MM.1S (cell line): ENCODE data around the gene WNT5A.

Source experiments
- DNase-seq: peaks from one replicate; pipeline ENCODE4 v3.0.0-alpha.2; 2015
- H2AFZ ChIP-seq: fragments of 300-600 bp; sonication (generic); 2 replicates; pipeline ENCODE4 v1.6.0; 2016; ENCODE audit warnings: antibody characterized with exemption, low read length
- H3F3A ChIP-seq: fragments of 300-600 bp; sonication (generic); 2 replicates; pipeline ENCODE4 v1.6.1; 2016; ENCODE audit warnings: mild to moderate bottlenecking, antibody characterized with exemption, low read length, moderate library complexity, mixed read lengths; ENCODE audit not compliant: insufficient read depth
- H3K27ac ChIP-seq: fragments of 300-600 bp; sonication (generic); 2 replicates; pipeline ENCODE4 v1.5.1; 2016; ENCODE audit warnings: mild to moderate bottlenecking, low read length
- H3K27me3 ChIP-seq: fragments of 300-600 bp; sonication (generic); replicated peaks from 2 replicates; pipeline ENCODE4 v1.6.0; 2016; ENCODE audit warnings: low read length; ENCODE audit not compliant: insufficient read depth
- H3K36me3 ChIP-seq: fragments of 300-600 bp; sonication (generic); replicated peaks from 2 replicates; pipeline ENCODE4 v1.6.1; 2016; ENCODE audit warnings: mild to moderate bottlenecking, low read length, mixed read lengths; ENCODE audit not compliant: insufficient read depth
- H3K4me1 ChIP-seq: fragments of 300-600 bp; sonication (generic); 2 replicates; pipeline ENCODE4 v1.6.1; 2016; ENCODE audit warnings: low read length, mixed read lengths
- H3K4me2 ChIP-seq: fragments of 300-600 bp; sonication (generic); 2 replicates; pipeline ENCODE4 v1.6.0; 2016; ENCODE audit warnings: low read depth, low read length
- H3K4me3 ChIP-seq: fragments of 300-600 bp; sonication (generic); 2 replicates; pipeline ENCODE4 v1.5.1; 2016; ENCODE audit warnings: low read length, mixed read lengths
- H3K79me2 ChIP-seq: fragments of 300-600 bp; sonication (generic); 2 replicates; pipeline ENCODE4 v1.6.1; 2016; ENCODE audit warnings: mixed run types, low read length, mixed read lengths
- H3K9ac ChIP-seq: fragments of 300-600 bp; sonication (generic); 2 replicates; pipeline ENCODE4 v1.6.1; 2016; ENCODE audit warnings: low read length, mixed read lengths
- H3K9me2 ChIP-seq: fragments of 300-600 bp; sonication (generic); replicated peaks from 2 replicates; pipeline ENCODE4 v1.6.1; 2016; ENCODE audit warnings: mild to moderate bottlenecking, low read length, mixed read lengths; ENCODE audit not compliant: insufficient read depth
- H3K9me3 ChIP-seq: fragments of 300-600 bp; sonication (generic); replicated peaks from 2 replicates; pipeline ENCODE4 v1.6.1; 2016; ENCODE audit warnings: mild to moderate bottlenecking, low read length, mixed read lengths; ENCODE audit not compliant: insufficient read depth
- H4K20me1 ChIP-seq: fragments of 300-600 bp; sonication (generic); 2 replicates; pipeline ENCODE4 v1.6.1; 2016; ENCODE audit warnings: mild to moderate bottlenecking, low read length, moderate library complexity, mixed read lengths; ENCODE audit not compliant: insufficient read depth
- EZH2 ChIP-seq: fragments of 300-600 bp; sonication (generic); optimal IDR thresholded peaks from 2 replicates; pipeline ENCODE3; 2017; ENCODE audit warnings: low read depth, mild to moderate bottlenecking, antibody characterized with exemption, low read length, mixed read lengths
- EZH2phosphoT487 ChIP-seq: fragments of 300-600 bp; sonication (generic); IDR thresholded peaks from 2 replicates; pipeline ENCODE4 v1.6.1; 2018; ENCODE audit warnings: antibody characterized with exemption, low read length
- TF ChIP-seq, protein P1 (sequence below): fragments of 300-600 bp; sonication (generic); IDR thresholded peaks from 2 replicates; pipeline ENCODE4 v1.5.1; 2016; ENCODE audit warnings: antibody characterized with exemption, low read length, mixed read lengths

Gene WNT5A

DNA sequence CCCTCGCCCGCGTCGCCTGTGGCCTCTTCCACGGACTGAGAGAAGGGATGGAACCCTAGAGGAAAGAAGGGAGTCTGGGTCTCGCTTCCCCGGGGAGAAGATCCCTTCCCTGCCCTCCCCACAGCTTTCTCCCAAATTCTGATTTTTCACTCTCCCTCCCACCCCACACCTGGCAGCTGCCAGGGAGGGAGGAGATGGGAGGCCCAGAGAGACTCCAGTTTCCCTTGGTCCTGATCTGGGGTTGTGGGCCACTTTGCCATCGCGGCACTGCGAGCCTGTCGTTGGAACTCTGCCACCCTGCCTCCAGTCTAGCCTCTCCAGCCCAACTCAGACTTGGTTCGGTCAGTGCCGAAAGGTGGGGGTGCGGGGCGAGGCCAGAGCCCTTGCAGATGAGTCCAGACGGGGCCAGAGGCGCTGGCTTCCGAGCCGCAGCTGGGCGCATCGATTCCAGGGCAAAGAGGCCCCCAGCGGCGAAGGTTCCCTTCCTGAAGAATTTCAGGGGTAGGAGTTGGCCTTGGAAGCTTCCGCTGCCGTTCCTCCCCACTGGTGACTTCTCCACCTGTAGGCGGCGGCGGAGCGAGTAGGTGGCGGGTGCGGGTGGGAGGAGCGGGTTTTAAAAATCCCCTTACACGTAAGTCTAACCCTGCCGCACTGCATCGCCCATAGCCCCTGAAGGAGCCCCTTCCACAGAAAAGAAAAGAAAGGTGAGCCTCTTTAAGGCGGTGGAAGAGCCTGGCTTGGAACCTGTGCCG, 5.2 kb downstream of the WNT5A start:
- Histone ChIP-seq H2AFZ (no peak overlapping the region), H3K79me2 (no peaks in the 10 kb centered on the region), H3K27ac (no peak overlapping the region), H3K27me3 (no peaks in the 10 kb centered on the region), H3K4me2 (no peak overlapping the region), H3K4me1 (no peaks in the 10 kb centered on the region), H3F3A (no peaks in the 10 kb centered on the region; the same call in 1 of the 2 replicates), H3K9me2 (no peaks in the 10 kb centered on the region), H3K4me3 (no peak overlapping the region), H3K9ac (no peak overlapping the region), H3K36me3 (no peaks in the 10 kb centered on the region), H4K20me1 (no peaks in the 10 kb centered on the region), H3K9me3 (no peaks in the 10 kb centered on the region)
- TF ChIP-seq EZH2 (no peak), EZH2phosphoT487 (no peak)
- TF ChIP-seq, protein P1, sequence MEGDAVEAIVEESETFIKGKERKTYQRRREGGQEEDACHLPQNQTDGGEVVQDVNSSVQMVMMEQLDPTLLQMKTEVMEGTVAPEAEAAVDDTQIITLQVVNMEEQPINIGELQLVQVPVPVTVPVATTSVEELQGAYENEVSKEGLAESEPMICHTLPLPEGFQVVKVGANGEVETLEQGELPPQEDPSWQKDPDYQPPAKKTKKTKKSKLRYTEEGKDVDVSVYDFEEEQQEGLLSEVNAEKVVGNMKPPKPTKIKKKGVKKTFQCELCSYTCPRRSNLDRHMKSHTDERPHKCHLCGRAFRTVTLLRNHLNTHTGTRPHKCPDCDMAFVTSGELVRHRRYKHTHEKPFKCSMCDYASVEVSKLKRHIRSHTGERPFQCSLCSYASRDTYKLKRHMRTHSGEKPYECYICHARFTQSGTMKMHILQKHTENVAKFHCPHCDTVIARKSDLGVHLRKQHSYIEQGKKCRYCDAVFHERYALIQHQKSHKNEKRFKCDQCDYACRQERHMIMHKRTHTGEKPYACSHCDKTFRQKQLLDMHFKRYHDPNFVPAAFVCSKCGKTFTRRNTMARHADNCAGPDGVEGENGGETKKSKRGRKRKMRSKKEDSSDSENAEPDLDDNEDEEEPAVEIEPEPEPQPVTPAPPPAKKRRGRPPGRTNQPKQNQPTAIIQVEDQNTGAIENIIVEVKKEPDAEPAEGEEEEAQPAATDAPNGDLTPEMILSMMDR: no peak
- DNase-seq: no peak

DNA sequence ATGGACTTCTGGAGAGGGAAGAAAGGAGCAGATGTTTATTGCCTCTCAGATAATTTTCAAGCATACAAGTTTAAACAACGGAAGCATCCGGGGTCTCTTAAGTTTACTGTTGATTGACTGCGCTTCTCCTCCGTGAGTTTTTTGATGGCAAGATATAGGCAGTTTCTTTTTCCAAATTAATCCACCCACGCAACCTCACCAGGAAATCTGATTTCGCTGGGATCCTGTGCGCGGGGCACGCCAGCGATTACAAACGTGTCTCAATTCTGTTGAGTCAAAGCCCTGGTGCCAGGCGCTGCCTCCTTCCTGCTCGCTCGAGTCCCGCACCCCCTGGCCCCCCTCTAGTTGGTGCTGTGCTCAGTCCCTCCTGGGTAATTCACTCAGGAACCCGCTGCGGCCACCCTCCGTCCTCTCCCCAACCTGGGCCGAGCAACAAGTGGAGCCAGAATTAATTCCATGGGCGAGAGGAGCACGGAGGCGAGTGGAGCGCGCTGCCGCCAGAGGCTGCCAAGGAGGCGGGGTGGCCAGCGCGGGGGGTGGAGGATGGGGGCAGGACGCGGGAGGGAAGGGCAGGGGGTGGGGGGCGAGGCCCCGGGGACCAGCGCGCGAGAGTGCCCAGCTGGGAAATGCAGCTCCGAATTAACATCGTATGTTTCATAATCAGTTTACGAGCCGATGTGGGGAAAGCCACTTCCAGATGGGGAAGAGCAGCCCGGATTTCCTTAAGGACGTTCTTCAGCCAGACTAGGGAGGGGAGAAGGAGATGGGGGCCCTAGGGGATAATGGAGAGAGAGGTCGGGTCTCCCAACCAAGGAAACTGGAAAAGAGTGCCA, 6.0 kb downstream of the WNT5A start:
- Histone ChIP-seq H3F3A (no peaks in the 10 kb centered on the region; the same call in 1 of the 2 replicates), H3K4me2 (no peak overlapping the region), H3K9ac (no peak overlapping the region), H3K27me3 (no peaks in the 10 kb centered on the region), H3K27ac (no peak overlapping the region), H3K4me3 (no peak overlapping the region), H3K9me3 (no peaks in the 10 kb centered on the region), H3K9me2 (no peaks in the 10 kb centered on the region), H3K79me2 (no peaks in the 10 kb centered on the region), H2AFZ (no peak overlapping the region), H3K36me3 (no peaks in the 10 kb centered on the region), H4K20me1 (no peaks in the 10 kb centered on the region), H3K4me1 (no peaks in the 10 kb centered on the region)
- TF ChIP-seq, protein P1: no peak
- TF ChIP-seq EZH2phosphoT487: no peak
- TF ChIP-seq EZH2: no peak
- no peak for DNase-seq

DNA sequence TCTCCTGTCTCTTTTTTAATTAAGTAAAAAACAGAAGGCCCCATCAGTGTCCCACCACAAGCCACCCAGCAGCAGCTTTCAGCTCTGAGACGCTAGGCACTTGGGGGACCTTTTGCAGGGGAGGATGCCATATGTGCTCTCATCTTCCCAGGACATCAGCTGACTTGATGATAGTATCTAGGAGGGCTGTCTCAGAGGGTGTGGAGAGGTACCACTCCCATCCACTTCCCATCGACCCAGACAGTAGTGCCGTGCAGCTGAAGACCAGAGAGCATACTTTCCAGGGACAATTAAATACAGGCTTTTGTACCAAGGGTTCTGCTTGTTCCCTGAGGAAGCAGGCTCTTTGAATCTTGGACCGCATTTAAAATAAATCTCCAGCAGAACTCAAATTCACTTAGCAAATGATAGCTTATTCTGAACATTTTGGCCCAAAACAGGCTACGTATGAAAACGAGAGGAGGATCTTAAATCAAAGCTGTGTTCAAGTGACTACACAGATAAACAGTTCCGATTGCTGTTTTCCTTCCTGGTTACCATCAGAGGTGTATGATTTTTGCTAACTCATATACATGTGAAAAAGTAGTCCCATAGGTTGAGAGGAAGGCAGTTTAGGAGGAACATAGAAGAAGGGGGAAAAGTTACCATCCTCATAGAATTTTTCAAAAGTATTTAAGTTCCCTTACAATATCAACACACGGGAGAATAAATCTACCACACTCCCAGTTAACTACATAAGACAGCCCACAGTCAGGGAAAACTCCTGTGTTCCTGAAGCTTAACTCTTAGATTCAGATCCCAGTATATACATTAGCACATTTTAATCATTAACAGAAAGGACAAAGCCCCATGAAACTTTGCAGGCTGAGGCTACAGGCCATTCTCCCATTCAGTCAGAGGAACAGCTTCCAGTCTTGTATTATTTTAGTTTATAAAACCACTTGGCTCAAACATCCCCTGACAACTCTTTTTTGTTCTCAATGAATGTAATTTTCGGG, 9.5 kb downstream of the WNT5A start:
- Histone ChIP-seq H4K20me1 (no peaks in the 10 kb centered on the region), H2AFZ (no peak overlapping the region), H3K4me2 (no peak overlapping the region), H3K27me3 (no peaks in the 10 kb centered on the region), H3K9me3 (no peaks in the 10 kb centered on the region), H3F3A (no peaks in the 10 kb centered on the region), H3K79me2 (no peaks in the 10 kb centered on the region), H3K9ac (no peak overlapping the region), H3K4me1 (no peaks in the 10 kb centered on the region), H3K9me2 (no peaks in the 10 kb centered on the region), H3K36me3 (no peaks in the 10 kb centered on the region), H3K4me3 (no peak overlapping the region), H3K27ac (no peak overlapping the region)
- TF ChIP-seq EZH2 (no peak), EZH2phosphoT487 (no peak)
- TF ChIP-seq, protein P1: no peak
- DNase-seq: no peak
